K562 (cell line): ENCODE measurements around the gene NDUFS6.

Experiments
- NBN ChIP-seq: fragments of 450-650 bp; IDR thresholded peaks from 2 replicates; pipeline ENCODE4 v1.6.1; 2016; ENCODE audit warnings: low read depth, mild to moderate bottlenecking
- TF ChIP-seq, protein P1 (sequence below), 3 experiments: IDR thresholded peaks in 2 of 3; conservative IDR thresholded peaks in 1 of 3; 2 replicates each; pipeline ENCODE4 v1.5.1; 2011 to 2012; ENCODE audit warnings: low read length in 3 of 3, mild to moderate bottlenecking in 3 of 3, control low read depth in 2 of 3, improper control_type of control experiment in 1 of 3, inconsistent platforms in 1 of 3, low read depth in 1 of 3, mixed read lengths in 1 of 3, moderate library complexity in 1 of 3; ENCODE audit not compliant: insufficient read depth in 2 of 3
- TF ChIP-seq, protein P2 (sequence below): fragments of 450-650 bp; IDR thresholded peaks from 2 replicates; pipeline ENCODE4 v1.6.1; 2018; ENCODE audit not compliant: partially characterized antibody

DNA sequence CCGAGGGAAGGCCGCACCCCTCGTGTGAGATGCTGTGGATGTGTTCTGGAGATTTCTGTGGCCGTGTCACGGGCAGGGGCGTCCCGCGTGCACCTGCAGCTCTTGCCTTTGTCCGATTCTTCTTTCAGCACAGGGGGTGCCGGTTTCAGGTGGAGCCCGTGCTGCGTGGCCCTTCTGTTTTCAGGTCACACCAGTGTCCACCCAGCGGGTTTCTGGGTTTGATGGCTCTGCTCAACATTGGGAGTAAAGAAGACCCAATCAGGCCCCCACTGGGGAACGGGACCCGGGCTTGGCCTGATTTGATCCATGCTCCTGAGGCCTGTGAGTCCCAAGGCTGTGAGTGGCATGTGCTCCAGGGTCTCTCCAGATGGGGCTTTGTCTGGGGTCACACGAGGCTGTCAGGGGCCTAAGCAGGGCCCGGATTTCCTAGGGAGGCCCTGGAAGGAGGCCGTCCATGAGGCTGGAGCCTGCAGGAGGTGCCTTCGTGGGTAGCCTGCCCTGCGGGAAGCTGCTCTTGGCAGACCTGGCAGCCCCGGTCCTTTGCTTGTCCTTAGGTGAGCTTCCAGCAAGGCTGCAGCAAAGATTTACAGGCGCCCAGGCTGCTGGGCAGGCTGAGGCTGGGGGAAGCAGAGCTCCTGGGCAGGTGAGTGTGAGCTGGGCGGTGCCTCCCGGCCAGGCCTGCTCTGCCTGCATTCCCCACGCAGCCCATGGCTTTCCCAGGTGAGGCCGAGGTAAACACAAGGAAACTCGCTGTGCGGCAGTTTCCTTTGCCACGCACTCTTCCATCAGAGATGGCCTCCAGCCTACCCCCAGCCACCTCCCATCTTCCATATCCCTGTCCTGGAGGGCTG, 14.4 kb upstream of the NDUFS6 start:
- TF ChIP-seq, protein P1, sequence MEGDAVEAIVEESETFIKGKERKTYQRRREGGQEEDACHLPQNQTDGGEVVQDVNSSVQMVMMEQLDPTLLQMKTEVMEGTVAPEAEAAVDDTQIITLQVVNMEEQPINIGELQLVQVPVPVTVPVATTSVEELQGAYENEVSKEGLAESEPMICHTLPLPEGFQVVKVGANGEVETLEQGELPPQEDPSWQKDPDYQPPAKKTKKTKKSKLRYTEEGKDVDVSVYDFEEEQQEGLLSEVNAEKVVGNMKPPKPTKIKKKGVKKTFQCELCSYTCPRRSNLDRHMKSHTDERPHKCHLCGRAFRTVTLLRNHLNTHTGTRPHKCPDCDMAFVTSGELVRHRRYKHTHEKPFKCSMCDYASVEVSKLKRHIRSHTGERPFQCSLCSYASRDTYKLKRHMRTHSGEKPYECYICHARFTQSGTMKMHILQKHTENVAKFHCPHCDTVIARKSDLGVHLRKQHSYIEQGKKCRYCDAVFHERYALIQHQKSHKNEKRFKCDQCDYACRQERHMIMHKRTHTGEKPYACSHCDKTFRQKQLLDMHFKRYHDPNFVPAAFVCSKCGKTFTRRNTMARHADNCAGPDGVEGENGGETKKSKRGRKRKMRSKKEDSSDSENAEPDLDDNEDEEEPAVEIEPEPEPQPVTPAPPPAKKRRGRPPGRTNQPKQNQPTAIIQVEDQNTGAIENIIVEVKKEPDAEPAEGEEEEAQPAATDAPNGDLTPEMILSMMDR (IDR thresholded peaks at IDR 0.05 in 2 of 3, conservative IDR thresholded peaks at IDR 0.05 in 1 of 3; ENCODE audit: insufficient read depth in 2 of 3, low read depth in 1 of 3, low read length in 3 of 3), result no peak
- TF ChIP-seq, protein P2, sequence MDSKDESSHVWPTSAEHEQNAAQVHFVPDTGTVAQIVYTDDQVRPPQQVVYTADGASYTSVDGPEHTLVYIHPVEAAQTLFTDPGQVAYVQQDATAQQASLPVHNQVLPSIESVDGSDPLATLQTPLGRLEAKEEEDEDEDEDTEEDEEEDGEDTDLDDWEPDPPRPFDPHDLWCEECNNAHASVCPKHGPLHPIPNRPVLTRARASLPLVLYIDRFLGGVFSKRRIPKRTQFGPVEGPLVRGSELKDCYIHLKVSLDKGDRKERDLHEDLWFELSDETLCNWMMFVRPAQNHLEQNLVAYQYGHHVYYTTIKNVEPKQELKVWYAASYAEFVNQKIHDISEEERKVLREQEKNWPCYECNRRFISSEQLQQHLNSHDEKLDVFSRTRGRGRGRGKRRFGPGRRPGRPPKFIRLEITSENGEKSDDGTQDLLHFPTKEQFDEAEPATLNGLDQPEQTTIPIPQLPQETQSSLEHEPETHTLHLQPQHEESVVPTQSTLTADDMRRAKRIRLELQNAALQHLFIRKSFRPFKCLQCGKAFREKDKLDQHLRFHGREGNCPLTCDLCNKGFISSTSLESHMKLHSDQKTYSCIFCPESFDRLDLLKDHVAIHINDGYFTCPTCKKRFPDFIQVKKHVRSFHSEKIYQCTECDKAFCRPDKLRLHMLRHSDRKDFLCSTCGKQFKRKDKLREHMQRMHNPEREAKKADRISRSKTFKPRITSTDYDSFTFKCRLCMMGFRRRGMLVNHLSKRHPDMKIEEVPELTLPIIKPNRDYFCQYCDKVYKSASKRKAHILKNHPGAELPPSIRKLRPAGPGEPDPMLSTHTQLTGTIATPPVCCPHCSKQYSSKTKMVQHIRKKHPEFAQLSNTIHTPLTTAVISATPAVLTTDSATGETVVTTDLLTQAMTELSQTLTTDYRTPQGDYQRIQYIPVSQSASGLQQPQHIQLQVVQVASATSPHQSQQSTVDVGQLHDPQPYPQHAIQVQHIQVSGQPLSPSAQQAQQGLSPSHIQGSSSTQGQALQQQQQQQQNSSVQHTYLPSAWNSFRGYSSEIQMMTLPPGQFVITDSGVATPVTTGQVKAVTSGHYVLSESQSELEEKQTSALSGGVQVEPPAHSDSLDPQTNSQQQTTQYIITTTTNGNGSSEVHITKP, result no peak
- TF ChIP-seq NBN, result no peak
